Naive B cell (primary cell): Measurements from ENCODE around the gene ACTR3. TPM values are rescaled to one million over a fixed set of nuclear protein-coding genes. Genes with fewer than 3 reads are reported as not detected.
A peak's percentile ranks its signal among the peaks of the same experiment; 100 is the strongest.

Experiments
- ATAC-seq, 2 donors: fragments of 150-1000 bp; cut with Tn5 transposase; 2 replicates each; pipeline ENCODE4 v1.10.0; 2021; ENCODE audit warnings: low read depth in 2 of 2, mild to moderate bottlenecking in 2 of 2, moderate library complexity in 2 of 2
- DNase-seq: peaks from one replicate; pipeline ENCODE4 v3.0.0; 2022
- H3K27ac Mint-ChIP-seq, 6 donors: one replicate each; pipeline ENCODE4 v1.8.0; 2020 to 2022; ENCODE audit warnings: mild to moderate bottlenecking in 6 of 6, mixed read lengths in 6 of 6, moderate library complexity in 5 of 6, inconsistent platforms in 2 of 6
- H3K27me3 Mint-ChIP-seq, 3 donors: one replicate each; pipeline ENCODE4 v1.8.0; 2021 to 2022; ENCODE audit warnings: mixed read lengths in 3 of 3, mild to moderate bottlenecking in 1 of 3
- H3K36me3 Mint-ChIP-seq, 2 donors: one replicate each; pipeline ENCODE4 v1.8.0; 2020 to 2022; ENCODE audit warnings: mixed read lengths in 2 of 2, inconsistent platforms in 1 of 2, mild to moderate bottlenecking in 1 of 2
- H3K4me1 Mint-ChIP-seq, 3 donors: one replicate each; pipeline ENCODE4 v1.8.0; 2020 to 2022; ENCODE audit warnings: mixed read lengths in 3 of 3, inconsistent platforms in 1 of 3, mild to moderate bottlenecking in 1 of 3, moderate library complexity in 1 of 3
- H3K4me3 Mint-ChIP-seq, 8 donors: one replicate each; pipeline ENCODE4 v1.8.0; 2020 to 2022; ENCODE audit warnings: mild to moderate bottlenecking in 8 of 8, mixed read lengths in 8 of 8, moderate library complexity in 8 of 8, inconsistent platforms in 2 of 8
- H3K9me3 Mint-ChIP-seq, 7 donors: one replicate each; pipeline ENCODE4 v1.8.0; 2020 to 2022; ENCODE audit warnings: mixed read lengths in 7 of 7, mild to moderate bottlenecking in 5 of 7, inconsistent platforms in 2 of 7, moderate library complexity in 1 of 7
- polyA plus RNA-seq, 6 donors: library from polyadenylated mRNA; unstranded; fragments of 300-500 nt; fragmentation: Illumina TruSeq; gene quantifications; one replicate each; pipeline ENCODE4 v1.2.3, GENCODE V29; 2021; ENCODE audit warnings: low read depth in 6 of 6

ACTR3 gene
- polyA plus RNA-seq, 6 donors from 2014 or later = 434 to 548 (median 492) TPM

DNA sequence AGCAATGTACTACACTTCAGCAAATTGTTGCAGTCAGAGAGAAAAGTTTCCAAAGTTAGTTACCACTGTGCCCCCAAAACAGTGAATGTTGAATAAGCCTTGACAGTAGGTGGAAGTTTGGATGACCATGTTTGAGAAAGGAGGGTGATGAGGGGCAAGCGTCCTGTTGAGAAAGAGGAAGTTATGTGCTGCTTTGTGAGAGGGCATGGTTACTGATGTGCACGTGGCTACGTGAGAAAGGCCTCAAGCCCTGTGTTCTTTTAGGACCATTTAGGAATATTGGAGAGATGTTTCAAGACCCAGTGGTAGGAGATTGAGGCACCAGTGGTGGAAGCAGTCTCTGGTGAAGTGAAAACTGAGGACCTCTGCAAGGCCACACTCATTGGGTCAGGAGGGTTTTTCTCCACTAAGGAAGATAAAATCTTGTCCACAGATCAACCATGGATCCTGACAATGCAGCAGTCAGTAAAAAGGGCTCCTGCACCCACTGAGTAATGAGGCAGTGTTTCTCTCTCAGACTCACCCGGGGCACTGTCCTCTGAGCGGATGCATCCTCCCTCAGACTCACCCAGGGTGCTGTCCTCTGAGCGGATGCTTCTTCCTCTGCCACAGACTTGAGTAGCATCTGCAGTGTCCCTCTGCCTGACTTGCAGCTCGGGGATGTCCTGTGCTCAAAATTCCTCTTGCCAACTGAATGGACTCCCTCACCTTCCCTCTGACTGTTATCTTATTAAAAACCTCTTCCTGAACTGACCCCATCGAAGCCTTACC lies 34.7 kb upstream of the ACTR3 start:
- Mint-ChIP-seq H3K36me3 (peaks cover 5 to 10% of the 10 kb centered on the region in 2 donors), H3K9me3 (peaks cover 0 to 6% (median 0%) of the 10 kb centered on the region in 7 donors), H3K27me3 (no peaks in the 10 kb centered on the region), H3K4me1 (peaks cover 52 to 82% (median 82%) of the 10 kb centered on the region in 3 donors), H3K27ac (peak overlapping the region; percentile 18 to 92 (median 89)), H3K4me3 (peak overlapping the region in 5 of 8 donors; percentile 18 to 73 (median 60))
- peak; percentile 38 for DNase-seq
- peak; percentile 29 to 45 for ATAC-seq

DNA sequence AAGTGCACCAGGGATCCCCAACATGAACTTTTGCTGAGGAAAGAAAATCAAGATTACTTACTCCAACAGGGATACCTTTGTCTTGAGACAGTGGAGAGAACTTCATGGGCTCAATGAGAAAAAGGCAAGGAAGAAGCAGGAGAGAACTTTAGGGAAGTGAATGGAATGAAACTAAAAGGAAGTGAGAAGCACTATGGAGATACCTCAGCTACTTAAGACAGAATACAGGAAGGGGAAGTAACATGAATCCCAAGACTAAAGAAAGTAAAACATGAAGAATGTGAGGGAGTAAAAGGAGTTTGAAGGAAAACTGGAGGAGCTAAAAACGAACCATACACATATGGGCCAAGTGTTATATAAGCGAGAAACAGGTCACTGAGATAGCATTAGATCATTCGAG lies 32.4 kb upstream of the ACTR3 start:
- no peaks in the 10 kb centered on the region for H3K27me3 Mint-ChIP-seq
- H3K4me3 Mint-ChIP-seq = peak overlapping the region; percentile 13 to 93 (median 56)
- ATAC-seq (no peak), DNase-seq (no peak)
- H3K4me1 Mint-ChIP-seq = peaks cover 57 to 96% (median 88%) of the 10 kb centered on the region in 3 donors
- H3K27ac Mint-ChIP-seq = peak overlapping the region; percentile 40 to 98 (median 92)
- peaks cover 5 to 10% of the 10 kb centered on the region in 2 donors for H3K36me3 Mint-ChIP-seq
- peaks cover 0 to 6% (median 0%) of the 10 kb centered on the region in 7 donors for H3K9me3 Mint-ChIP-seq

DNA sequence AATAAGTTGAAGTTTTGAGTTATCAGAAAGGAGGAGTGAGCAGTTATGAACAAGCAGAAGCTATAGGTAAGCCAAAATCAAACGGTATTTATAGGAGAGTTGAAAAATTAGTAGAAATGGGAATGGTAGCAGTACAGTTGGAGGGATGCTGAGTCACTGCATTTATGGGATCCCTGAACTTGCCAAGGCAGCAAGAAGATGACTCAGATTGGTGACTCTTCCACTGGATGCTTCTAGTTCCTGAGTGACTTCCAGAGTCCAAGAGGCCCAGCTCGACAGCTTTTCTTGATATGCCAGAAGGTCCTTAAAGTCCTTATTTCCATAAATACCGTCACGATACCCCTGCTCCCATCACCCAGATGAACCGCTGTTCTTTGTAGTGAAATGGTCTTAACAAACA lies 31.1 kb upstream of the ACTR3 start:
- H3K4me3 Mint-ChIP-seq = peak overlapping the region; percentile 23 to 93 (median 83)
- peaks cover 5 to 10% of the 10 kb centered on the region in 2 donors for H3K36me3 Mint-ChIP-seq
- peak overlapping the region; percentile 92 to 98 (median 98) for H3K27ac Mint-ChIP-seq
- H3K9me3 Mint-ChIP-seq = peaks cover 0 to 6% (median 0%) of the 10 kb centered on the region in 7 donors
- H3K4me1 Mint-ChIP-seq = peaks cover 57 to 96% (median 87%) of the 10 kb centered on the region in 3 donors
- H3K27me3 Mint-ChIP-seq = no peaks in the 10 kb centered on the region
- ATAC-seq (no peak), DNase-seq (no peak)

DNA sequence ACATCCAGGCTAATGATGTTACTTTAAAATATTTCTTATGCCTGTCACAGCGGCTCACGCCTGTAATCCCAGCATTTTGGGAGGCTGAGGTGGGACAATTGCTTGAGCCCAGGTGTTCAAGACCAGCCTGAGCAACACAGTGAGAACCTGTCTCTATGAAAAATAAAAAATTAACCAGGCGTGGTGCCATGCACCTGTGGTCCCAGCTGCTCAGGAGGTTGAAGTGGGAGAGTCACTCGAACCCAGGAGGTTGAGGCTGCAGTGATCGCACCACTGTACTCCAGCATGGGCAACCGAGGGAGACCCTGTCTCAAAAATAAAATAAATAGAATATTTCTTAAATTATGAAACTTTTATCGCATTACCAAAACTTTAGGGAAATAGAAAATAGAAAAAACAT lies 28.1 kb upstream of the ACTR3 start:
- Mint-ChIP-seq H3K9me3 (peaks cover 0 to 6% (median 0%) of the 10 kb centered on the region in 7 donors), H3K36me3 (peaks cover 5 to 10% of the 10 kb centered on the region in 2 donors), H3K27ac (peak overlapping the region; percentile 88 to 97 (median 92)), H3K4me1 (peaks cover 50 to 92% (median 79%) of the 10 kb centered on the region in 3 donors), H3K27me3 (no peaks in the 10 kb centered on the region), H3K4me3 (peak overlapping the region; percentile 70 to 89 (median 78))
- peak; percentile 19 for DNase-seq
- no peak for ATAC-seq

DNA sequence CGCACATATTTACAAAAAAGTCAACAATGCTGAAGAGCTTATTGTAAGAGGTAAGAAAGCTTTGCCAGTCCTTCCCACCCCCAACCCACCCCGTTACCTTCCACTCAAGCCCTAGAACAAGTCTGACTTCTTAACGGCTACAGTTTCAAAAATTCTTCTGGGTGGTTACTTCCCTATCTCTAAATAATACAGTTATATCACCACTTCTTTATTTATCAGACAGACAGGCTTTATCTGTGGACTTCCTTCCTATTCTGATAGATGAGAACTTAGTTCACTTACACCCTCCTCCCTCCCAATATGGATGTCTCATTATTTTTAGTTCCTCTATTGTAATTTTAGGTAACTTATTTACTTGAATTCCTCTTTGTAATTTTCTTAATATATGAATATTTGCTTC lies 26.7 kb upstream of the ACTR3 start:
- H3K36me3 Mint-ChIP-seq = no peaks in the 10 kb centered on the region
- no peaks in the 10 kb centered on the region for H3K27me3 Mint-ChIP-seq
- peaks cover 49 to 93% (median 77%) of the 10 kb centered on the region in 3 donors for H3K4me1 Mint-ChIP-seq
- DNase-seq = peak; percentile 63
- peak; percentile 73 to 77 for ATAC-seq
- peak overlapping the region in 5 of 6 donors; percentile 86 to 97 (median 97) for H3K27ac Mint-ChIP-seq
- H3K9me3 Mint-ChIP-seq = no peaks in the 10 kb centered on the region
- peak overlapping the region; percentile 70 to 89 (median 80) for H3K4me3 Mint-ChIP-seq

DNA sequence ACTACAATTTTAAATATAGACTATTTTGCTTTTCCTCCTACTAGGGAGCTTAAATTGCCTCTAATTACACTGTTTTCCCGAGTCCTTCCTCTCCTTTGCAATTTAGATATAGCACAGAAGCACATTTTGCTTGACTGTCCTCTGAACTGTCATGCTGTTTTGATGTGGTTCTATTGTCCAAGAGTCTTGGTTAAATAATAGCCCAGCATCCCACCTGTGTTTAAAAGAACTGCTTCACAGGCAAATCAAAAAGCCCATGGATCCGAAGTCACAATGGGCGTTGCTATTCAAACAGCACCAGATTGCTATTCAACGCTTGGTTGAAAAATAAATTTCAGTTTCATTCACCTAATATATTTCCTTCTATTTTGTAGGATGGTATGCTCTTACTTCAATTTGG lies 22.3 kb upstream of the ACTR3 start:
- DNase-seq (no peak), ATAC-seq (no peak)
- Mint-ChIP-seq H3K9me3 (no peaks in the 10 kb centered on the region), H3K36me3 (no peaks in the 10 kb centered on the region), H3K27ac (peak overlapping the region in 4 of 6 donors; percentile 35 to 93 (median 85)), H3K27me3 (no peaks in the 10 kb centered on the region), H3K4me3 (no peak overlapping the region), H3K4me1 (peaks cover 33 to 61% (median 44%) of the 10 kb centered on the region in 3 donors)

DNA sequence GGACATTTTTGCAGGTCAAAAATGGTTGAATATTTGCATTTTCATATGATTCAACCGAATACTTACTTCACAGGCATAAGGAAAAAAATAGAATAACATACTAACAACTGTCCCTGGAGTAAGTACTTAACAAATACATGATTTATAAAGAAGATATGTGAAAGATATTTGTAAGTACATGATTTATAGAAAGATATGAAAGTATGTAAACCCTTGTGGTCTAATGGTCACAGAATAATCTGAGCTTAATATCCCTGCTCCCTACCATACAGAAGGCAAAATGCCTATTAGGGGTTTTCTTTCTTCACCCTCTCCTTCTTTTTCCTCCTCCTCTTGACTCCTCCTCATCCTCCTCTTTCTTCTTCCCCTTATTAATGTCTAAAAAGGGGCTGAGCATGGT lies 20.6 kb upstream of the ACTR3 start:
- peaks cover 28 to 58% (median 40%) of the 10 kb centered on the region in 3 donors for H3K4me1 Mint-ChIP-seq
- H3K27ac Mint-ChIP-seq = no peak overlapping the region
- no peak overlapping the region for H3K4me3 Mint-ChIP-seq
- peaks cover 0 to 4% (median 0%) of the 10 kb centered on the region in 7 donors for H3K9me3 Mint-ChIP-seq
- H3K27me3 Mint-ChIP-seq = no peaks in the 10 kb centered on the region
- DNase-seq (no peak), ATAC-seq (no peak)
- peaks cover 7 to 8% of the 10 kb centered on the region in 2 donors for H3K36me3 Mint-ChIP-seq

DNA sequence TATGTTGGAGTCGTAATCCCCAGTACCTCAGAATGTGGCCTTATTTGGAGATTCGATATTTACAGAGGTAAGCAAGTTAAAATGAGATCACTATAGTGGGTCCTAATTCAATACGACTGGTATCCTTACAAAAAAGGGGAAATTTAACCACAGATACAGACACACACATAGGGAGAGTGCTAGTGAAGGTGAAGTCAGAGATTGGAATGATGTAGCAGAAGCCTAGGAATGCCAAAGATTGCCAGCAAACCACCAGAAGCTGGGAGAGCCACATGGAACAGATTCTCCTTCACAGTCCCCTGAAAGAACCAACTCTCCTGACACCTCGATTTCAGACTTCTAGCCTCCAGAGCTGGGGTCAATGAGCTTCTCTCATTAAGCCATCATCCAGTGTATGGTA lies 17.7 kb upstream of the ACTR3 start:
- ATAC-seq = no peak
- H3K4me3 Mint-ChIP-seq = no peak overlapping the region
- H3K27me3 Mint-ChIP-seq = no peaks in the 10 kb centered on the region
- H3K4me1 Mint-ChIP-seq = peaks cover 24 to 40% (median 34%) of the 10 kb centered on the region in 3 donors
- peaks cover 0 to 5% (median 0%) of the 10 kb centered on the region in 7 donors for H3K9me3 Mint-ChIP-seq
- H3K27ac Mint-ChIP-seq = no peak overlapping the region
- H3K36me3 Mint-ChIP-seq = peaks cover 7 to 8% of the 10 kb centered on the region in 2 donors
- no peak for DNase-seq

DNA sequence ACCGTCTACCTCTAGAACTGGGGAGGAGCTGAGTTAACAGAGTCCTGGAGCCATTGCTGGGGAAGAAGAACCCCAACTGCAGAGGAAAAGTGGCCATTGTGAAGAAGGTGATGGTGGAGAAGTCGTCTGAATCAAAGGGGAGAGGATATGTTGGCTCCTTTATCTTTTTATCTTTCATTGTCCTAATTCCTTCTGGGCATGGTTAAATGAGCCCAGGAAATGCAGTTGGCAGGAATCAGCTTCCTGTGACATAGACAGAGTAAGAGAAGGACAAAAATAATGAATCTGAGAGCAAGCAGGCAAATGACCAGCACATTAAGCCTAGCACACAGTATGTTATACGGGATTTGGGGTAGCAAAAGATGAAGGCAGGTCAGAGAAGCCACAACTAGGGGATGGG lies 16.0 kb upstream of the ACTR3 start:
- DNase-seq (no peak), ATAC-seq (no peak)
- Mint-ChIP-seq H3K9me3 (peaks cover 0 to 5% (median 0%) of the 10 kb centered on the region in 7 donors), H3K36me3 (peaks cover 7 to 8% of the 10 kb centered on the region in 2 donors), H3K4me3 (no peak overlapping the region), H3K27me3 (no peaks in the 10 kb centered on the region), H3K27ac (peak overlapping the region in 3 of 6 donors; percentile 19 to 79 (median 40)), H3K4me1 (peaks cover 18 to 40% (median 33%) of the 10 kb centered on the region in 3 donors)

DNA sequence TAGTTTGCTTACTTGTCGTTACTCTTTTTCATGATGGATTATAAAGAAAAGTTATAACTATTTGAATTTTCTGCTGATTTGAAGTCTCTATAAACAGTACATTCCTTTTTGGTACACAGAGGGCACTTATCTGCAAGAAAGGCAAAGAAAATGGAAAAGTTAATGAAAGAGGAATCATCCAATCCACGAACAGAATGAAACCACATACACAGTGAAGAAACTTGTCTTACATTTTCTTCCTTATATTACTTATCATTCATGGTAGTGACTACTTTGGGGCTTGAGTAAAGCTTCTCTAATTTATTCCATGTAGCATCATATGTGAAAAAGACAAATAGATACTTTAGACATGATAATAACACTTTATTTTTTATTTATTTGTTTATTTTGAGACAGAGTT lies 14.8 kb upstream of the ACTR3 start:
- H3K4me1 Mint-ChIP-seq = peaks cover 19 to 42% (median 38%) of the 10 kb centered on the region in 3 donors
- peaks cover 7 to 8% of the 10 kb centered on the region in 2 donors for H3K36me3 Mint-ChIP-seq
- H3K4me3 Mint-ChIP-seq = no peak overlapping the region
- peaks cover 0 to 5% (median 0%) of the 10 kb centered on the region in 7 donors for H3K9me3 Mint-ChIP-seq
- H3K27ac Mint-ChIP-seq = no peak overlapping the region
- ATAC-seq = no peak
- no peaks in the 10 kb centered on the region for H3K27me3 Mint-ChIP-seq
- DNase-seq = no peak

DNA sequence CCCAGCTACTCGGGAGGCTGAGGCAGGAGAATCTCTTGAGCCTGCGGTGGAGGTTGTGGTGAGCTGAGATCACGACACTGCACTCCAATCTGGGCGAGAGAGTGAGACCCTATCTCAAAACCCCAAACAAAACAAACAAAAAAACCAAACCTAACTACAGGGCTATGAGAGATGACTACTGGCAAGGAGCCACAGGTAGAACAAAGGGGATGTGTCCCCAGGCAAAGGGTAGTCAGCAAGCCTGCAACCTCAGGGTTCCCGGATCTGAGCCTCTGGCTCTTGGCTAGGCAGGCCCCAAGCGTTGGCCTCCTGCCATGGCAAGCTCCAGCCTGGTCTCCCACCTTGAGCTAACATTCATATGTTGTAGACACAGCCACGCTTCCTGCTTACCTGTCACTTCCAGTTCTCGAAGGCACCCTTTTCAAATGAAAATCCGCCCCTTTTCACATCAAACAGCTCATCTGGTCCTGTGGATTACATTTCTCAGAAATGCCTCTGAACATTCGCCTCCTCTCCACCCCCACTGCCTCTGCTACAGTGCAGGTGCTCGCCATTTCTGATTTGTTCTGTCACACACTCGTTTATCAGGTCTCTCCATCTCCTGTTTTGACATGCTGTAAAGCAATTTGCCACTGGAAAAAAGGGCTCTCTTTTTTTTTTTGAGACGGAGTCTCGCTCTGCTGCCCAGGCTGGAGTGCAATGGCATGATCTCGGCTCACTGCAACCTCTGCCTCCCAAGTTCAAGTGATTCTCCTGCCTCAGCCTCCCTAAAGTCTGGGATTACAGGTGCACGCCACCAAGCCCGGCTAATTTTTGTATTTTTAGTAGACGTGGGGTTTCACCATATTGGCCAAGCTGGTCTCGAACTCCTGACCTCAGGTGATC lies 13.1 kb upstream of the ACTR3 start:
- H3K27me3 Mint-ChIP-seq = no peaks in the 10 kb centered on the region
- peaks cover 7 to 12% of the 10 kb centered on the region in 2 donors for H3K36me3 Mint-ChIP-seq
- H3K9me3 Mint-ChIP-seq = peaks cover 0 to 5% (median 0%) of the 10 kb centered on the region in 7 donors
- H3K27ac Mint-ChIP-seq = peak overlapping the region in 2 of 6 donors; percentile 71 to 74
- H3K4me3 Mint-ChIP-seq = no peak overlapping the region
- H3K4me1 Mint-ChIP-seq = peaks cover 22 to 42% (median 38%) of the 10 kb centered on the region in 3 donors
- ATAC-seq (no peak), DNase-seq (no peak)

DNA sequence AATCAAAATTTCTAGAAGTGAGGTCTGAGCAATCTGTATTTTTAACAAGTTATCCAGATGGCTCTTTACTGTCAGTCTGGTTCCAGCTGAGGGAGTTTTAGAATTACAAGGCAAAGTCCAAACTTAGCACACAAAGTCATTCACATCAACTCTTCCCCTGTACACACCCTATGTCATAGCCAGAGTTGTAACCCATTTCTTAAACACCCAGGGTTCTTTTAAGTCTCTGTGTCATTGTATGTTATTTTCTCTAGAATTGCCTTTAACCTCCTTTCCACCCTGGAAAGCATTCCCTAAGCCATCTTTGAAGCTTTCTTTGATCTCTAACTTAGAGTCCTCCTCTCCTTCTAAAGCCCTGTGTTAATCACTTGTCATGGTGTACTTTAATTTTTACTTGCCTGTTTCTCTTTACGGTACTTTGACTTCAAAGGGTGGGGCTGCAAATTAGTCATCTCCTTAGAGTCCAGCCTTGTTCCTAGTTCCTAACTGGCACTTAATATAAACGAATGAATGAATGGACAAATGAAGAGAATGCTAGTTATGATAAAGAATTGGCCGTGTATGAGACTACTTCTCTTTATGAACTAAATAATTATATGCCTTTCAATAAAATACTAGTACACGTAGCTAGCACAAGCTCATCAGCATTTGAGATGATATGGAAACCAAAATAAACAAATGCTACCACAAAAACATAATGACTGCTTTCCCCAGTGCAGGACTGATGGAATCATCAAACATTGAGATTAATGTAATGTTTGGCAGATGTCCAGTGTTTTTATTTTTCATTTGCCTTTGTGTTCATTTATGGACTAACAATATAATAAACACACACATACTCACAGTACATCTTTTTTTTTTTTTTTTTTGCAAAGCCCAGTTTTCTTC lies 11.9 kb upstream of the ACTR3 start:
- Mint-ChIP-seq H3K4me1 (peaks cover 23 to 39% (median 38%) of the 10 kb centered on the region in 3 donors), H3K4me3 (no peak overlapping the region)

More for the DNA sequence above, 11.9 kb upstream of the ACTR3 start:
- H3K36me3 Mint-ChIP-seq = peaks cover 10 to 12% of the 10 kb centered on the region in 2 donors
- ATAC-seq (no peak), DNase-seq (no peak)
- H3K9me3 Mint-ChIP-seq = peaks cover 0 to 5% (median 0%) of the 10 kb centered on the region in 7 donors
- peak overlapping the region in 4 of 6 donors; percentile 40 to 89 (median 47) for H3K27ac Mint-ChIP-seq
- no peaks in the 10 kb centered on the region for H3K27me3 Mint-ChIP-seq
